Left ventricle myocardium inferior (tissue), 1 donor: ENCODE data around the gene SLC35F4. TPM values are rescaled to one million over a fixed set of nuclear protein-coding genes. Genes with fewer than 3 reads are reported as not detected.

ENCODE experiments used
- DNase-seq: peaks from one replicate; pipeline ENCODE4 v3.0.0-alpha.2; 2020
- H3K27ac ChIP-seq: fragments of 200-600 bp; replicated peaks from 2 replicates; pipeline ENCODE4 v1.8.0; 2021
- H3K27me3 ChIP-seq: fragments of 200-600 bp; 2 replicates; pipeline ENCODE4 v1.8.0; 2021; ENCODE audit warnings: low read depth
- H3K36me3 ChIP-seq: fragments of 200-600 bp; 2 replicates; pipeline ENCODE4 v1.8.0; 2021
- H3K4me1 ChIP-seq: fragments of 200-600 bp; 2 replicates; pipeline ENCODE4 v1.8.0; 2021
- H3K4me3 ChIP-seq: fragments of 200-600 bp; 2 replicates; pipeline ENCODE4 v1.8.0; 2021; ENCODE audit warnings: mild to moderate bottlenecking, moderate library complexity
- H3K9me3 ChIP-seq: fragments of 200-600 bp; replicated peaks from 2 replicates; pipeline ENCODE4 v1.8.0; 2021
- intact Hi-C: fragments of 100-400 bp; cut with micrococcal nuclease; formaldehyde crosslinking; loops from one replicate; pipeline ENCODE4 v1.11.0; 2022
- total RNA-seq: library from RNA; stranded (reverse); fragmentation: NEBNext Ultra II Directional; extraction: Animal tissue kit (Norgen Biotek cat#: 25700); gene quantifications from one replicate; pipeline ENCODE4 v1.2.1, GENCODE V29; 2021
- TF ChIP-seq, protein P1 (sequence below): fragments of 200-600 bp; IDR thresholded peaks from 2 replicates; pipeline ENCODE4 v1.8.0; 2021; ENCODE audit warnings: antibody characterized with exemption, mild to moderate bottlenecking, borderline replicate concordance
- donor health status: DM: no; HTN: yes; CAD: no; lungs with severe emphysema.

Gene SLC35F4
- total RNA-seq, 1 donor from 2014 or later: not detected

DNA sequence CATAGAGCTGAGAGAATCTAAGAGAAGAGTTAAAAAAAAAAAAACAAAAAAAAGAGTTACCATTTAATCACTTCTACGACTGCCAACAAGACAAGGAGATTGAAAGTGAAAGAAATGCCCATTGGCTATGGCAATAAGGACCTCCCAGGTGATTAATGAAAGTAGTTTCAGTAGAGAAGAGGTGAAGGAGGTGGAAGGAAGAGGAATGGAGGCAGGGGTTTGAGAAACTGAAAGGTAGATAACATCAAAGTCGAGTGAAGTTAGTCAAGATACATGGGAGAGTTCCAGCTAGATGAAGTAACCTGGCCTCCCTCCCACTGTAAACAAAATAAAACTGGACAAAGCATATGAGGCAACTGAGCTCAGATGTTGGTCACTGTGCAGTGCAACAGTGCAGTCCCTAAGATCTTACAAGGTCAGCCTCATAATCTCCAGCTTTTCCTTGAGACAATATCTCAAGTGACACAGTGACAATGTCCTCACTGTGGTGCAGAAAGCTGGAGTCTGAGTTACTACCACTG, 254.3 kb downstream of the SLC35F4 start:
- intact Hi-C loops: no loop called here
- no peaks in the 10 kb centered on the region for H3K36me3 ChIP-seq
- no peak overlapping the region for H3K4me3 ChIP-seq
- H3K4me1 ChIP-seq: no peaks in the 10 kb centered on the region
- no peak overlapping the region for H3K27ac ChIP-seq
- DNase-seq: no peak
- TF ChIP-seq, protein P1, sequence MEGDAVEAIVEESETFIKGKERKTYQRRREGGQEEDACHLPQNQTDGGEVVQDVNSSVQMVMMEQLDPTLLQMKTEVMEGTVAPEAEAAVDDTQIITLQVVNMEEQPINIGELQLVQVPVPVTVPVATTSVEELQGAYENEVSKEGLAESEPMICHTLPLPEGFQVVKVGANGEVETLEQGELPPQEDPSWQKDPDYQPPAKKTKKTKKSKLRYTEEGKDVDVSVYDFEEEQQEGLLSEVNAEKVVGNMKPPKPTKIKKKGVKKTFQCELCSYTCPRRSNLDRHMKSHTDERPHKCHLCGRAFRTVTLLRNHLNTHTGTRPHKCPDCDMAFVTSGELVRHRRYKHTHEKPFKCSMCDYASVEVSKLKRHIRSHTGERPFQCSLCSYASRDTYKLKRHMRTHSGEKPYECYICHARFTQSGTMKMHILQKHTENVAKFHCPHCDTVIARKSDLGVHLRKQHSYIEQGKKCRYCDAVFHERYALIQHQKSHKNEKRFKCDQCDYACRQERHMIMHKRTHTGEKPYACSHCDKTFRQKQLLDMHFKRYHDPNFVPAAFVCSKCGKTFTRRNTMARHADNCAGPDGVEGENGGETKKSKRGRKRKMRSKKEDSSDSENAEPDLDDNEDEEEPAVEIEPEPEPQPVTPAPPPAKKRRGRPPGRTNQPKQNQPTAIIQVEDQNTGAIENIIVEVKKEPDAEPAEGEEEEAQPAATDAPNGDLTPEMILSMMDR: no peak
- H3K9me3 ChIP-seq: no peaks in the 10 kb centered on the region
- peaks cover 9% of the 10 kb centered on the region for H3K27me3 ChIP-seq

DNA sequence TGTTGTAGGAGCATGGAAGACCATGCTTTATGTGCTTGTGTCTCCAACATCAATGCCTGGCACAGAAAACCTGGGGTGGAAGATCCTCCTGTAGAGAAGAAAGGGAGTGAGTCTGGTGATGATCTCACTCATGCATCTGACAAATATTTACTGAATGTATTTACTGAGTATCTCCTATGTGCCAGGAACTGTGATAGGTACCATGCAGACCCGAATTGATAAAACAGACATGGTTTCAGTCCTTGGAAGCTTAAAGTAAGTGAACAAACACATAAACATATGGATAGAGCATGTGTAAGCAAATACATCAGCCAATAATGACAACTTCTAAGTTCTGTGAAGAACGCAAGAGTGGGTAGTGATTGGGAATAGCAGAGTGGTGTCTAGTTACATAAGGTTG, 255.3 kb downstream of the SLC35F4 start:
- H3K4me3 ChIP-seq: no peak overlapping the region
- H3K9me3 ChIP-seq: no peaks in the 10 kb centered on the region
- peaks cover 9% of the 10 kb centered on the region for H3K27me3 ChIP-seq
- H3K36me3 ChIP-seq: no peaks in the 10 kb centered on the region
- intact Hi-C loops: no loop called here
- no peak for DNase-seq
- no peak overlapping the region for H3K27ac ChIP-seq
- TF ChIP-seq, protein P1: no peak
- no peaks in the 10 kb centered on the region for H3K4me1 ChIP-seq

DNA sequence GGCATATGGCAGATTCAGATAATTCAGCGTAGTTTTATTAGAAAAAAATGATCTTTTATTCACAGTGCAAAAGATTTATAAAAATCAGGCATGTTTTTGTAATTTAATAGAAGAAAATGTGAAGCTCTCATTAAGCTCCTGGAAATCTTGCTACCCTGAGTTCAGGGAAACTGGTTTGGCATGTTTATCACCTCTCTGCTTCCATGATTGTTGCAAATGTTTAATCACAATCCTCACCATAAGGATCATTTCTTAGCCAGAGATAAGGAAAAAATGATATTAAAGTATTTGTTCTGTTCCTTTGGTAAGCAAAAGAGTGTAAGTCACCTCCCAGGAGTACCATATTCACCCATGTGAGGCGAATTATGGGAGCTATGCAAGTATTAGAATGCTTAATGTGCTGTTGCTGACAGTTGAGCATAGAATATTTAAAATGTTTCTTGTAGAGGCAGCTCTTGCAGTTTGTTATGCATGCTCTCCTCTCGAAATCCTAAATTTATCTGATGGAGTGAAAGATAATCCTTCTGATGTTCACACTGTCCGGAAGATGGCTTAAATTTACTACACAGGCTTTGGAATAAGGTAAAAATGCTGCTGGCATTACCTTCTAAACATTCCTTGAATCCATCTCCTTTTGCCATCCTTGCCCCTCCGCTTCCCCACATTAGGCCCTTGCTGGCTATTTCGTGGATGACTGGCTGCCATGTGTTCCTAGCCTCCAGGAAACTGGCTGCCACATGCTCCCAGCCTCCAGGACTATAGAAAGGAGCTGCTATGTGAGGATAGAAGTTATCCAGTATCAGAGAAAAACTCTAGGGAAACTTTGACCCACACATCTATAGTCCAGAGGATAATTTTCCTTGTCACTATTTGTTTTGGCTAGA, 256.5 kb downstream of the SLC35F4 start:
- DNase-seq: no peak
- Histone ChIP-seq H3K4me3 (no peak overlapping the region), H3K4me1 (no peaks in the 10 kb centered on the region), H3K36me3 (no peaks in the 10 kb centered on the region), H3K27ac (no peak overlapping the region), H3K9me3 (peaks cover 3% of the 10 kb centered on the region), H3K27me3 (peaks cover 9% of the 10 kb centered on the region)
- intact Hi-C loops: no loop called here
- TF ChIP-seq, protein P1: no peak

DNA sequence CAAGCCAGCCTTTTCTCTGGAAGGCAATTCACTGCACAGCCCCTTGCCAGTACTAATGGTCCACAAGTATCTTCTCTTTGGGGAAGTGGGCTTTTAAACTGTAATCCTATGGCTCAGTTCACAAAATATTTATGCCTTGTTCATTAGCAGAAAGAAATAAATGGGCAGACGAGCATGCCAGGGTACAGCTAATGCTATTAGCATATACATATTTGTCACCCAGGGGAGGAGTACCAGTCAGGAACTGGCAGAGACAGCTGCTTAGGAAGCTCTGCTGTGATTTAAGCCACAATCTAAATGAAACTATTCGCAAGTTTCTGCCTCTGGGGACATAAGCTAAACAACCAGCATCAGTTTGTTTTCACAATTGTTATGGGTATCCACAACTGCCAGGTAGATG, 258.8 kb downstream of the SLC35F4 start:
- Histone ChIP-seq H3K27ac (no peak overlapping the region), H3K9me3 (peaks cover 4% of the 10 kb centered on the region), H3K36me3 (no peaks in the 10 kb centered on the region), H3K27me3 (no peaks in the 10 kb centered on the region), H3K4me3 (no peak overlapping the region), H3K4me1 (no peaks in the 10 kb centered on the region)
- TF ChIP-seq, protein P1: no peak
- DNase-seq: no peak
- intact Hi-C loops: no loop called here

DNA sequence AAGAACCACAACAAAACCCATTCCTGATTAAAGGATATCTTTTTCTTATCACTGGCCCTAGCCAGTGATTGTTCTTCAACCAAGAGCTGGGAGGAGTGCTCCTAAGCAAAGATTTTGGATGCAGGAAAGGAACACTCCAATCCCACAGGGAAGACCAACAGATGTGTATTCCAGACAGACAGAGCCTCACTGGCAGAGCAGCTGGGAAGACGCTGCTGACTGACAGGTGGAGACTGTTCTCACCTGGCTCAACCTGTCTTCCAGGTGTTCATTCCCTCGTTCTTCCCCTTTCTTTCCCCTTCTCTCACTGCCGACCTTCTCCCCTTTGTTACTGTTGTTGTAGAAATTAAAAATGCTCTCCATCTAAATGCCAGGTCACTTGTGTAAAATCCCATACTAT, 282.5 kb downstream of the SLC35F4 start:
- no peaks in the 10 kb centered on the region for H3K4me1 ChIP-seq
- intact Hi-C loops: no loop called here
- H3K36me3 ChIP-seq: no peaks in the 10 kb centered on the region
- TF ChIP-seq, protein P1: no peak
- DNase-seq: no peak
- H3K4me3 ChIP-seq: no peak overlapping the region
- H3K27ac ChIP-seq: no peak overlapping the region
- peaks cover 19% of the 10 kb centered on the region for H3K9me3 ChIP-seq
- no peaks in the 10 kb centered on the region for H3K27me3 ChIP-seq
